Measurements from ENCODE around the gene INVS. TPM values are rescaled to one million over a fixed set of nuclear protein-coding genes. Genes with fewer than 3 reads are reported as not detected.

Gene INVS
- total RNA-seq, 1 experiment from 2014 or later: 15.6 TPM

DNA sequence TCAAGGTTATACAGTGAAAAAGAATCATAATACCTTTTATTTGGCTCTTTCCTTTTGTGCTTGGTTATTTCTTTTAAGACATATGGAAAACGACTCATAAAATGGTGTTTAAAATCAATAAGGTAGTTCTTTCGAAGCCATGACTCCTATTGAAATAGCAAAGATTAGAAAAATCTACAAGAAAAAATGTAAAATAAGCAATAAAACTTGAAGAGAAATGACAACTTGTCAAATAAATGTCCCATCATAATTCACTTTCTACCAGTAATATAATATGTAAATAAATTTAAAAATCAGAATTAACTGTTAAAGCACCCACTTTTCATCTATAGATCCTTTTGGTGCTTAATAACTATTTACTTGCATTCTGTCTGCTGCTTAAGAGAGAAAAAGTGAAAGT is 241.2 kb downstream of the INVS start:
- H3K36me3 ChIP-seq (ENCODE audit: control insufficient read depth, insufficient read depth, low read length): no peaks in the 10 kb centered on the region
- H3K27me3 ChIP-seq (replicated peaks; ENCODE audit: control insufficient read depth, insufficient read depth, low read length): no peaks in the 10 kb centered on the region
- Mint-ChIP-seq H3K9me3 (ENCODE audit: unreplicated experiment) (no peaks in the 10 kb centered on the region), H3K27ac (ENCODE audit: unreplicated experiment) (no peak overlapping the region), H3K4me3 (ENCODE audit: unreplicated experiment) (no peak overlapping the region), H3K27me3 (ENCODE audit: insufficient read depth, unreplicated experiment) (no peaks in the 10 kb centered on the region), H3K4me1 (ENCODE audit: low read depth, unreplicated experiment) (no peaks in the 10 kb centered on the region), H3K36me3 (ENCODE audit: insufficient read depth, unreplicated experiment) (peaks cover 52% of the 10 kb centered on the region)
- POLR2A ChIA-PET: no interaction called here
- intact Hi-C loops (cut with micrococcal nuclease; ENCODE audit: unreplicated experiment): no loop called here
- TF ChIP-seq, protein P1, sequence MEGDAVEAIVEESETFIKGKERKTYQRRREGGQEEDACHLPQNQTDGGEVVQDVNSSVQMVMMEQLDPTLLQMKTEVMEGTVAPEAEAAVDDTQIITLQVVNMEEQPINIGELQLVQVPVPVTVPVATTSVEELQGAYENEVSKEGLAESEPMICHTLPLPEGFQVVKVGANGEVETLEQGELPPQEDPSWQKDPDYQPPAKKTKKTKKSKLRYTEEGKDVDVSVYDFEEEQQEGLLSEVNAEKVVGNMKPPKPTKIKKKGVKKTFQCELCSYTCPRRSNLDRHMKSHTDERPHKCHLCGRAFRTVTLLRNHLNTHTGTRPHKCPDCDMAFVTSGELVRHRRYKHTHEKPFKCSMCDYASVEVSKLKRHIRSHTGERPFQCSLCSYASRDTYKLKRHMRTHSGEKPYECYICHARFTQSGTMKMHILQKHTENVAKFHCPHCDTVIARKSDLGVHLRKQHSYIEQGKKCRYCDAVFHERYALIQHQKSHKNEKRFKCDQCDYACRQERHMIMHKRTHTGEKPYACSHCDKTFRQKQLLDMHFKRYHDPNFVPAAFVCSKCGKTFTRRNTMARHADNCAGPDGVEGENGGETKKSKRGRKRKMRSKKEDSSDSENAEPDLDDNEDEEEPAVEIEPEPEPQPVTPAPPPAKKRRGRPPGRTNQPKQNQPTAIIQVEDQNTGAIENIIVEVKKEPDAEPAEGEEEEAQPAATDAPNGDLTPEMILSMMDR (IDR thresholded peaks at IDR 0.05; ENCODE audit: insufficient read depth in 1 of 2, low read depth in 1 of 2, low read length in 1 of 2, severe bottlenecking in 1 of 2, unreplicated experiment in 1 of 2): no peak
- BruUV-seq (replicated peaks): no TSS peak
- DNase-seq: no peak
- no peak overlapping the region for H3K4me3 ChIP-seq (ENCODE audit: low read depth, low read length)
- CTCF ChIA-PET: no interaction called here
- no peaks in the 10 kb centered on the region for H3K4me1 ChIP-seq
- H3K9me3 ChIP-seq: 0 out of 2 replicates have a peak, but pooled peaks cover 4% of the 10 kb centered on the region

GRCh38 chr9:100341889-100342288 is 242.8 kb downstream of the INVS start:
- no peak for DNase-seq
- ChIA-PET CTCF (no interaction called here), POLR2A (interaction anchor here (0.6 kb wide), 1 partner anchor 10 kb away, joined by 4 read pairs; no protein-coding TSS in a partner anchor)
- Mint-ChIP-seq H3K4me3 (ENCODE audit: unreplicated experiment) (no peak overlapping the region), H3K27me3 (ENCODE audit: insufficient read depth, unreplicated experiment) (no peaks in the 10 kb centered on the region), H3K27ac (ENCODE audit: unreplicated experiment) (no peak overlapping the region), H3K9me3 (ENCODE audit: unreplicated experiment) (no peaks in the 10 kb centered on the region), H3K36me3 (ENCODE audit: insufficient read depth, unreplicated experiment) (peaks cover 59% of the 10 kb centered on the region), H3K4me1 (ENCODE audit: low read depth, unreplicated experiment) (no peaks in the 10 kb centered on the region)
- TF ChIP-seq, protein P1 (IDR thresholded peaks at IDR 0.05; ENCODE audit: insufficient read depth in 1 of 2, low read depth in 1 of 2, low read length in 1 of 2, severe bottlenecking in 1 of 2, unreplicated experiment in 1 of 2): no peak
- no peak overlapping the region for H3K4me3 ChIP-seq (ENCODE audit: low read depth, low read length)
- 0 out of 2 replicates have a peak, but pooled peaks cover 4% of the 10 kb centered on the region for H3K9me3 ChIP-seq
- H3K36me3 ChIP-seq (ENCODE audit: control insufficient read depth, insufficient read depth, low read length): no peaks in the 10 kb centered on the region; the same call in none of the 2 replicates
- no peaks in the 10 kb centered on the region for H3K27me3 ChIP-seq (replicated peaks; ENCODE audit: control insufficient read depth, insufficient read depth, low read length)
- intact Hi-C loops (cut with micrococcal nuclease; ENCODE audit: unreplicated experiment): no loop called here
- H3K4me1 ChIP-seq: no peaks in the 10 kb centered on the region
- no TSS peak for BruUV-seq (replicated peaks)

DNA sequence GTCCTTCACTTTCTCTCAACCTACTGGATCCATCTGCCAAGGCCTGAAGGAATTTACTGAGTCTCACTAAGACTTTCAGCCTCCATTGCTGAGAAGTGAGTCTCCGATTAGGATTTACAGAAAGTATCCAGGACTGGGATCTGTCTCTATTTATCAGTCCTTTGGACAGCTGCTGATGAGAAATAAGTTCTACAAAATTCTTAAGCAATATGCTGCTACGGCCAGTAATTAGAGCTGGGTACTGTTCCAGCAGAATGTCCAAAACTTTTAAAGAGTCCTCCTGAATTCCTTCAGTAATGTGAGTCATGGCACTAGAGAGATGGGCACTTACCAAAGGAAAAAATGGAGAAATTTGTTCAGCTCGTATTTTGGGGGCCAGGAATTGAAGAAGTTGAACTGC is 247.8 kb downstream of the INVS start:
- peaks cover 21% of the 10 kb centered on the region for H3K4me1 Mint-ChIP-seq (ENCODE audit: low read depth, unreplicated experiment)
- TF ChIP-seq, protein P1 (IDR thresholded peaks at IDR 0.05; ENCODE audit: insufficient read depth in 1 of 2, low read depth in 1 of 2, low read length in 1 of 2, severe bottlenecking in 1 of 2, unreplicated experiment in 1 of 2): no peak
- peaks cover 30% of the 10 kb centered on the region for H3K36me3 Mint-ChIP-seq (ENCODE audit: insufficient read depth, unreplicated experiment)
- ChIA-PET CTCF (no interaction called here), POLR2A (interaction anchor here (0.6 kb wide), 1 partner anchor 10 kb away, joined by 3 read pairs; no protein-coding TSS in a partner anchor)
- Histone ChIP-seq H3K9me3 (no peaks in the 10 kb centered on the region), H3K36me3 (ENCODE audit: control insufficient read depth, insufficient read depth, low read length) (no peaks in the 10 kb centered on the region; the same call in none of the 2 replicates), H3K27me3 (replicated peaks; ENCODE audit: control insufficient read depth, insufficient read depth, low read length) (no peaks in the 10 kb centered on the region), H3K4me1 (peaks cover 7% of the 10 kb centered on the region; the same call in 1 of the 2 replicates), H3K4me3 (ENCODE audit: low read depth, low read length) (no peak overlapping the region)
- intact Hi-C loops (cut with micrococcal nuclease; ENCODE audit: unreplicated experiment): no loop called here
- H3K27ac Mint-ChIP-seq (ENCODE audit: unreplicated experiment): no peak overlapping the region
- H3K9me3 Mint-ChIP-seq (ENCODE audit: unreplicated experiment): no peaks in the 10 kb centered on the region
- H3K27me3 Mint-ChIP-seq (ENCODE audit: insufficient read depth, unreplicated experiment): no peaks in the 10 kb centered on the region
- no peak for DNase-seq
- no peak overlapping the region for H3K4me3 Mint-ChIP-seq (ENCODE audit: unreplicated experiment)
- no TSS peak for BruUV-seq (replicated peaks)

Measured in Caco-2 (cell line).